LNCaP clone FGC (cell line): ENCODE measurements around the gene LIMK1.

ENCODE experiments used
- DNase-seq: peaks from one replicate; pipeline ENCODE4 v3.0.0-alpha.2; 2011; ENCODE audit warnings: low read depth
- H3K4me3 ChIP-seq: 2 replicates; pipeline ENCODE4 v1.5.1; 2011; ENCODE audit warnings: mild to moderate bottlenecking, low read depth, low read length, control low read depth
- TF ChIP-seq, protein P1 (sequence below): IDR thresholded peaks from 2 replicates; pipeline ENCODE4 v1.5.1; 2012; ENCODE audit warnings: mild to moderate bottlenecking; ENCODE audit not compliant: control insufficient read depth, insufficient read depth; ENCODE audit errors: extremely low read depth

The LIMK1 gene

DNA sequence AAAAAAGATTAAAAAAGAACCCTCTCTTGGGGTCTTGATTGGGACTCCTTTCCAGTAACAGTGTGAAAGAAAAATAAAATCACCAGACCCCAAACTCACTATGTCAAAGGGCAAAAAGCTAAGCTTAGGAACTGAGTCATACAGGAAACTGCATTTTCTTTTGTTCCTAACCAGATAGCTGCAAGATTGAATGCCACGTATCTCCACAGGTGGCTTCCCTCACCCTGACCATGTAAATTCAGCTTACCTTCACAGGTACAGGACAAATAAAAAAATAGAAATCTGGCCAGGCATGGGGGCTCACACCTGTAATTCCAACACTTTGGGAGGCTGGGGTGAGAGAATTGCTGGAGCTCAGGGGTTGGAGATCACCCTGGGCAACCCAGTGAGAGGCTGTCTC, 58.1 kb downstream of the LIMK1 start:
- no peak for DNase-seq
- H3K4me3 ChIP-seq = no peak overlapping the region
- TF ChIP-seq, protein P1, sequence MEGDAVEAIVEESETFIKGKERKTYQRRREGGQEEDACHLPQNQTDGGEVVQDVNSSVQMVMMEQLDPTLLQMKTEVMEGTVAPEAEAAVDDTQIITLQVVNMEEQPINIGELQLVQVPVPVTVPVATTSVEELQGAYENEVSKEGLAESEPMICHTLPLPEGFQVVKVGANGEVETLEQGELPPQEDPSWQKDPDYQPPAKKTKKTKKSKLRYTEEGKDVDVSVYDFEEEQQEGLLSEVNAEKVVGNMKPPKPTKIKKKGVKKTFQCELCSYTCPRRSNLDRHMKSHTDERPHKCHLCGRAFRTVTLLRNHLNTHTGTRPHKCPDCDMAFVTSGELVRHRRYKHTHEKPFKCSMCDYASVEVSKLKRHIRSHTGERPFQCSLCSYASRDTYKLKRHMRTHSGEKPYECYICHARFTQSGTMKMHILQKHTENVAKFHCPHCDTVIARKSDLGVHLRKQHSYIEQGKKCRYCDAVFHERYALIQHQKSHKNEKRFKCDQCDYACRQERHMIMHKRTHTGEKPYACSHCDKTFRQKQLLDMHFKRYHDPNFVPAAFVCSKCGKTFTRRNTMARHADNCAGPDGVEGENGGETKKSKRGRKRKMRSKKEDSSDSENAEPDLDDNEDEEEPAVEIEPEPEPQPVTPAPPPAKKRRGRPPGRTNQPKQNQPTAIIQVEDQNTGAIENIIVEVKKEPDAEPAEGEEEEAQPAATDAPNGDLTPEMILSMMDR = no peak

DNA sequence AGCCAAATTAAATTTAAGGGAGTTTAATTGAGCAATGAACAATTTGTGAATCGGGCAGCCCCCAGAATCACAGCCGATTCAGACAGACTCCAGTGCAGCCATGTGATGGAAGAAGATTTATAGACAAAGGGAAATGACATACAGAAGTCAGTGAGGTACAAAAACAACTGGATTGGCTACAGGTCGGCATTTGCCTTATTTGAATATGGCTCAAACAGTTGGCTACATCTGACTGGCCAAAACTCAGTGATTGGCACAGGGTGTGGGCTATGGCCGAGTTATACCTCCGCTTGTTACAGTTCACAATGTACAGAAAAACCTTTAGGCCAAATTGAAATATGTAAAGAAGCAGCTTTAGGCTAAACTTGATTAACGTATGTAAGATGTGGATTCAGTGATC, 59.8 kb downstream of the LIMK1 start:
- TF ChIP-seq, protein P1 = no peak
- no peak overlapping the region for H3K4me3 ChIP-seq
- no peak for DNase-seq

DNA sequence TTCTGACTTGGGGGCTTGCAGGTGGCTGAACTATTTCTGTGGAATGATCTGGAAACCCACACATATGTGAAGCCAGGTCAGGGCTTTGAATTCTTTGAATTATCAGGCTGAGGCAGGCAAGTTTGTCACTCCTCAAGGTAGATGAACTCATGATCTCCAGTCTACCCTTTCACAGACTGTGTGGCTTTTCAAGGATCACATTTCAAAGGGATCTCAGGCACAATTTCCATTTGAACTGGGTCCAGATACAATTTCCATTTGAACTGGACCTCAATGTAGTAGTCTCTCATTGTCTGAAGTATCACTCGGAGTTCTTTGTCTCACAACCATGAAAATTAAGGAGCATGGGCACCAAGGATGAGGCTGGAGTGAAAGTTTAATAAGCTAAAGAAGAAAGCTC, 64.9 kb downstream of the LIMK1 start:
- DNase-seq = no peak
- TF ChIP-seq, protein P1 = no peak
- no peak overlapping the region for H3K4me3 ChIP-seq

DNA sequence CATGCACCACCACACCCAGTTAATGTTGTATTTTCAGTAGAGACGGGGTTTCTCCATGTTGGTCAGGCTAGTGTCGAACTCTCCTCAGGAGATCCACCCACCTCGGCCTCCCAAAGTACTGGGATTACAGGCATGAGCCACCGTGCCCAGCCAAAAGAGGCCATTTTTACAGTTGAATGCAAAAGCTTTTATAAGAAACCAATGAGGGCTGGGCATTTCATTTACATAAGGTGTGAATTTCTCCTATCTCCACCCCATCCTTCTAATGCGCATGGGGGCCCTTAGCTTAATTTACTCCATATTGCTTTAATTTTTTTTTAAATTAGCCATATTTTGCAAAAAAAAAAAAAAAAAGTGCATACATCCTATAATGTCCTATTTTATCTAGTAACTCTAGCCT, 65.5 kb downstream of the LIMK1 start:
- no peak for DNase-seq
- TF ChIP-seq, protein P1 = no peak
- H3K4me3 ChIP-seq = no peak overlapping the region

DNA sequence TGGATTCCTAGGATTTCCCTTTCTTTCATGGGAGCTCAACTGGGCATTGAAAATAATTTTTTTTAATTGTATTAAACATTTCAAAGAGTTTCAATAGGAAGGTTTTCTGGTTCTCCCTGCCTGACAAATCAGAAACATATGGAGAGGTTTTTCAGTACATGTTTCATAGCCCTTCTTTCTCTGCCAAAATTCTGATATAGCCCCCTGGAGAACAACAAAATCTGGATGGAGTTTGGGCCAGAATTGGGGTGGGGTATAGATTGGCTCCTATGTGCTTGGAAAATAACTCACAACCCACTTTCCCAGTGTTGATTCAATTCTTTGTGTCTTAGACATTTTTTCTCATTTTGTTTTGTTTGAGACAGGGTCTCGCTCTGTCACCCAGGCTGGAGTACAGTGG, 66.0 kb downstream of the LIMK1 start:
- no peak overlapping the region for H3K4me3 ChIP-seq
- no peak for DNase-seq
- TF ChIP-seq, protein P1 = no peak

DNA sequence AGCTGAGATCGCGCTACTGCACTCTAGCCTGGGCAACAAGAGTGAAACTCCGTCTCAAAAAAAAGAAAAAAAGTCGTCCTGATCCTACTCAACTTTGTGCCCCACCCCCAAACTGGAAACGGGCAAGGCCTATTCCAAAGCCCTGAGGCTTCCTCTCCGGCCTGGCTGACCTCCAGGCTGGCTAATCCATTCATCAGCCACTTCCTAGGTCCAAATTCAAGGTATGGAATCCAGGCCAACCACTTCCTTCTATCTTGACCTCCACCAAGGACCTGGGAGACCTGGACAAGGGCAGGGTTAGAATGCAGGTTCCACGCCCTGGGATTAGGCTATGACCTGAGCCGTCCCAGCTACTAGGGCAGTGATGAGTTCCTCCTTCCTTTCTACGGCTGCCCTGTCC, 70.1 kb downstream of the LIMK1 start:
- H3K4me3 ChIP-seq = no peak overlapping the region
- no peak for DNase-seq
- TF ChIP-seq, protein P1 = no peak

DNA sequence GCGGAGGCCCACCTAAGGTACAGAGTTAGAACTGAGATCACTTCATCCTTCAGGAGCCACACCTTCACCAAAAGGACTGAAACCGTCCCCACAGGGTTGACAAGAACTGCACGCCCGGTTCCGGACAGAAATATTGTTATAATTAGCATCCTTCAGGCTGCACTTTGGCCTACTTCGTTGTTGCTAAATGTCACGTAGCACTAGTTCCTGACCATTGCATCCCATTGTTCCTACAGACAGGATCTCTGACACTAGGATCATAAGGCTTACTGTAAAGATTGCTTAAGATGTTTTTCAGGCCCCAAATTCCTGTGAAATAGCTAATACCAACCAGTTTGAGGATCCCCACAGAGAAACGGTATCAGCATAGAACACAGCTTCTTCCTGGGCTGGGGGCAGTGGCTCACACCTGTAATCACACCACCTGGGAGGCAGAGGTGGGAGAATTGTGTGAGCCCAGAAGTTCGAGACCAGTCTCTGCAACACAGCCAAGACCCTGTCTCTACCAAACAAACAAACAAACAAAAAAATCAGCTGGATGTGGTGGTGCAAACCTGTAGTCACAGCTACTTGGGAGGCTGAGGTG, 72.3 kb downstream of the LIMK1 start:
- H3K4me3 ChIP-seq = no peak overlapping the region
- no peak for DNase-seq
- TF ChIP-seq, protein P1 = no peak
